H1 (cell line): Measurements from ENCODE around the gene COL8A1. TPM values are rescaled to one million over a fixed set of nuclear protein-coding genes. Genes with fewer than 3 reads are reported as not detected.

Source experiments
- CTCF ChIA-PET: fragments of 300-600 bp; sonication (Branson Sonifier 250); formaldehyde crosslinking; loops from one replicate; lab custom pipeline; 2021; ENCODE audit not compliant: partially characterized antibody; lab: Charles Lee
- POLR2A ChIA-PET: fragments of 300-600 bp; sonication (Branson Sonifier 250); formaldehyde crosslinking; loops from one replicate; lab custom pipeline; 2021; ENCODE audit warnings: inconsistent platforms; ENCODE audit not compliant: partially characterized antibody; lab: Charles Lee
- DNase-seq, 2 experiments: peaks; one replicate each; pipeline versions ENCODE4 v3.0.0 to v3.0.0-alpha.2; 2010 to 2022; ENCODE audit warnings: low spot score in 2 of 2, low read depth in 1 of 2, mixed read lengths in 1 of 2
- FAIRE-seq: peaks from 2 replicates; lab custom pipeline; 2011; peaks lifted over from hg19 to GRCh38; lab: Jason Lieb, UNC
- H2AFZ ChIP-seq: 2 replicates; pipeline ENCODE4 v1.8.1; 2012; ENCODE audit warnings: low read length, inconsistent platforms
- H2AK5ac ChIP-seq: 2 replicates; pipeline ENCODE4 v1.6.1; 2013; ENCODE audit warnings: low read depth, low read length
- H2BK120ac ChIP-seq: replicated peaks from 2 replicates; pipeline ENCODE3; 2013; ENCODE audit warnings: low read depth, low read length, inconsistent platforms
- H2BK12ac ChIP-seq: 2 replicates; pipeline ENCODE4 v1.6.1; 2013; ENCODE audit warnings: low read depth, low read length
- H2BK15ac ChIP-seq: 2 replicates; pipeline ENCODE4 v1.6.1; 2013; ENCODE audit warnings: low read length
- H2BK20ac ChIP-seq: 2 replicates; pipeline ENCODE4 v1.6.1; 2013; ENCODE audit warnings: low read length
- H2BK5ac ChIP-seq: 2 replicates; pipeline ENCODE4 v1.6.1; 2013; ENCODE audit warnings: low read depth, low read length
- H3K14ac ChIP-seq: 2 replicates; pipeline ENCODE4 v1.6.1; 2013; ENCODE audit warnings: inconsistent platforms; ENCODE audit not compliant: insufficient read length
- H3K18ac ChIP-seq: 2 replicates; pipeline ENCODE4 v1.6.1; 2013; ENCODE audit warnings: low read length; ENCODE audit errors: extremely low read depth
- H3K23ac ChIP-seq: 2 replicates; pipeline ENCODE4 v1.6.1; 2013; ENCODE audit warnings: inconsistent platforms; ENCODE audit not compliant: insufficient read length
- H3K23me2 ChIP-seq: 2 replicates; pipeline ENCODE4 v1.6.1; 2013; ENCODE audit warnings: low read depth, low read length
- H3K27ac ChIP-seq: 2 replicates; pipeline ENCODE4 v1.6.1; 2011; ENCODE audit warnings: low read depth, low read length, inconsistent platforms
- H3K27me3 ChIP-seq, 4 experiments: replicated peaks in 1 of 4; 1 replicate in 1 of 4; 2 replicates in 3 of 4; pipeline versions ENCODE4 v1.6.1 to v1.8.1; 2011 to 2013; ENCODE audit warnings: low read length in 3 of 4, mild to moderate bottlenecking in 3 of 4, inconsistent platforms in 2 of 4, mixed read lengths in 2 of 4, moderate library complexity in 1 of 4; ENCODE audit not compliant: control insufficient read depth in 3 of 4, insufficient read depth in 3 of 4; ENCODE audit errors: extremely low read depth in 1 of 4
- H3K36me3 ChIP-seq, 4 experiments: 2 replicates each; pipeline versions ENCODE4 v1.6.1 to v1.8.1; 2011 to 2013; ENCODE audit warnings: mild to moderate bottlenecking in 4 of 4, low read length in 3 of 4, moderate library complexity in 2 of 4, control low read depth in 1 of 4, inconsistent platforms in 1 of 4; ENCODE audit not compliant: insufficient read depth in 4 of 4, control insufficient read depth in 2 of 4
- H3K4ac ChIP-seq: replicated peaks from 2 replicates; pipeline ENCODE3; 2013; ENCODE audit warnings: low read length, low read depth, mixed read lengths, inconsistent platforms; ENCODE audit not compliant: insufficient read length
- H3K4me1 ChIP-seq, 4 experiments: replicated peaks in 1 of 4; 1 replicate in 1 of 4; 2 replicates in 3 of 4; pipeline versions ENCODE4 v1.6.1 to v1.8.1; 2011 to 2013; ENCODE audit warnings: low read length in 3 of 4, inconsistent platforms in 2 of 4, mixed read lengths in 1 of 4; ENCODE audit not compliant: insufficient read depth in 4 of 4, control insufficient read depth in 3 of 4
- H3K4me2 ChIP-seq, 2 experiments: 2 replicates each; pipeline versions ENCODE4 v1.6.1 to v1.8.1; 2011 to 2013; ENCODE audit warnings: low read depth in 2 of 2, low read length in 2 of 2, control low read depth in 1 of 2, inconsistent platforms in 1 of 2, mild to moderate bottlenecking in 1 of 2; ENCODE audit not compliant: insufficient read depth in 1 of 2
- H3K4me3 ChIP-seq, 4 experiments: fragments of 200-600, 300-600 bp in 1 of 4; sonication (generic), shearing (Covaris generic), sonication (Bioruptor Twin) in 1 of 4; 2 replicates each; pipeline versions ENCODE4 v1.5.1 to v1.8.1; 2011 to 2016; ENCODE audit warnings: low read length in 4 of 4, low read depth in 3 of 4, control low read depth in 2 of 4, inconsistent platforms in 2 of 4, mild to moderate bottlenecking in 2 of 4, mixed read lengths in 1 of 4, moderate library complexity in 1 of 4; ENCODE audit not compliant: insufficient read depth in 2 of 4; ENCODE audit errors: extremely low read depth in 1 of 4
- H3K56ac ChIP-seq: replicated peaks from 2 replicates; pipeline ENCODE3; 2013; ENCODE audit warnings: low read depth, mild to moderate bottlenecking, mixed read lengths, low read length, inconsistent platforms; ENCODE audit not compliant: insufficient read length
- H3K79me1 ChIP-seq: 2 replicates; pipeline ENCODE4 v1.6.1; 2013; ENCODE audit warnings: low read depth, low read length, control low read depth
- H3K79me2 ChIP-seq, 2 experiments: 2 replicates each; pipeline versions ENCODE4 v1.6.1 to v1.8.1; 2012 to 2013; ENCODE audit warnings: low read length in 2 of 2, mild to moderate bottlenecking in 2 of 2, inconsistent platforms in 1 of 2; ENCODE audit not compliant: insufficient read depth in 2 of 2, control insufficient read depth in 1 of 2
- H3K9ac ChIP-seq, 4 experiments: replicated peaks in 1 of 4; 1 replicate in 1 of 4; 2 replicates in 3 of 4; pipeline versions ENCODE4 v1.6.1 to v1.8.1; 2011 to 2013; ENCODE audit warnings: low read depth in 3 of 4, low read length in 3 of 4, control low read depth in 2 of 4, mild to moderate bottlenecking in 2 of 4, moderate library complexity in 2 of 4, inconsistent platforms in 1 of 4; ENCODE audit errors: extremely low read depth in 1 of 4
- H3K9me3 ChIP-seq, 2 experiments: 2 replicates each; pipeline versions ENCODE4 v1.6.1 to v1.8.1; 2012 to 2013; ENCODE audit warnings: mild to moderate bottlenecking in 2 of 2, moderate library complexity in 2 of 2, control low read depth in 1 of 2, inconsistent platforms in 1 of 2, low read depth in 1 of 2, low read length in 1 of 2, mixed read lengths in 1 of 2; ENCODE audit not compliant: insufficient read depth in 2 of 2
- H4K20me1 ChIP-seq, 2 experiments: replicated peaks in 1 of 2; 2 replicates each; pipeline versions ENCODE3 to v1.8.1; 2011 to 2013; ENCODE audit warnings: inconsistent platforms in 2 of 2, low read length in 2 of 2, mild to moderate bottlenecking in 1 of 2; ENCODE audit not compliant: insufficient read depth in 2 of 2, control insufficient read depth in 1 of 2
- H4K5ac ChIP-seq: 2 replicates; pipeline ENCODE4 v1.6.1; 2013; ENCODE audit warnings: low read length, low read depth, mixed read lengths, inconsistent platforms; ENCODE audit not compliant: insufficient read length
- H4K8ac ChIP-seq: 2 replicates; pipeline ENCODE4 v1.8.0; 2013; ENCODE audit warnings: mild to moderate bottlenecking, moderate library complexity, low read length, inconsistent platforms; ENCODE audit not compliant: insufficient read depth; ENCODE audit errors: extremely low read depth
- H4K91ac ChIP-seq: replicated peaks from 2 replicates; pipeline ENCODE3; 2013; ENCODE audit warnings: low read length, mixed read lengths, inconsistent platforms; ENCODE audit not compliant: insufficient read length
- NANOG ChIP-seq: IDR thresholded peaks from 2 replicates; pipeline ENCODE4 v1.6.1; 2011; ENCODE audit warnings: low read length, low read depth, mild to moderate bottlenecking, inconsistent platforms; ENCODE audit not compliant: insufficient read depth, poor library complexity, severe bottlenecking
- WGBS, 2 experiments: shearing (Covaris generic) in 1 of 2; methylation state at CpG; one replicate each; pipeline versions ENCODE4 v1.1.6 to v1.1.7; 2013 to 2015; ENCODE audit warnings: low lambda C conversion rate in 2 of 2, mixed read lengths in 2 of 2, inconsistent platforms in 1 of 2, low coverage in 1 of 2, missing lambda C conversion rate in 1 of 2; ENCODE audit not compliant: insufficient replicate concordance in 2 of 2, insufficient coverage in 1 of 2, insufficient read length in 1 of 2; ENCODE audit errors: extremely low coverage in 1 of 2, missing lambda C conversion rate in 1 of 2; 5-methylcytosine and 5-hydroxymethylcytosine counted together
- polyA plus RNA-seq, 7 experiments: library from polyadenylated mRNA; depleted of rRNA in 3 of 7; stranded (reverse) in 5 of 7; unstranded in 2 of 7; fragments of >200 nt in 5 of 7; fragments of 200-250 nt in 2 of 7; gene quantifications; 1 replicate in 5 of 7; 2 replicates in 1 of 7; 4 replicates in 1 of 7; pipeline versions ENCODE4 v1.2.1 to v1.2.3, GENCODE V29; 2011 to 2013; ENCODE audit warnings: missing spikeins in 2 of 7, mixed read lengths in 2 of 7
- total RNA-seq: library from RNA; stranded (reverse); fragmentation: NEBNext Ultra II Directional; extraction: Animal tissue kit (Norgen Biotek cat#: 25700); gene quantifications from 2 replicates; pipeline ENCODE4 v1.2.1, GENCODE V29; 2021
- TF ChIP-seq, protein P1 (sequence below), 3 experiments: IDR thresholded peaks; 1 replicate in 2 of 3; 2 replicates in 1 of 3; pipeline versions ENCODE4 v1.5.1 to v1.6.1; 2011; ENCODE audit warnings: low read length in 3 of 3, mild to moderate bottlenecking in 3 of 3, inconsistent platforms in 2 of 3, low read depth in 1 of 3, moderate library complexity in 1 of 3; ENCODE audit not compliant: insufficient read depth in 1 of 3; ENCODE audit errors: control extremely low read depth in 1 of 3
- TF ChIP-seq, protein P2 (sequence below): IDR thresholded peaks from 2 replicates; pipeline ENCODE4 v1.6.1; 2012; ENCODE audit warnings: low read length, inconsistent platforms

The COL8A1 gene
- total and polyA plus RNA-seq, 2 of the 8 experiments (the other 6 are each of a cell fraction or from before 2014, with no cell fraction given), result 0.21 to 1.2 TPM

DNA sequence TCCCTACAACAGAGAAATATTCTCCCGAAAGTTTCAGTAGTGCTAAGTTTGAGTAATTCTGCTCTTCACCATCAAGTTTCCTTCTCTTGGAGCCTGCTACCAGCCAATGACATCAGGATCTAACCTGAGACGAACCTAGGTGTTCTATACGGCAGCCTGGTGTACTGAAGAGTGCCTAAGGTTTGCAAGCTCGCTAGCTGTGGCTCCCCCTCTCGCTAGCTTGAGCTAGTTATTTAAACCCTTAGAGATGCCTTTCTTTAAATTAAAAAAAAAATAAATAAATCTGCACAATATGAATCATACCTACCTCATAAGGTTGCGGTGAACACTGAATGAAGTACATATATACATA is 1.4 kb upstream of the COL8A1 start:
- Histone ChIP-seq H3K4me1 (peaks cover 2 to 16% (median 12%) of the 10 kb centered on the region in 4 experiments; a peak in 6 of 7 replicates), H3K4ac (no peak overlapping the region), H2BK15ac (no peak overlapping the region), H3K9ac (no peak overlapping the region), H4K91ac (no peak overlapping the region), H3K27me3 (peaks cover 0 to 28% (median 20%) of the 10 kb centered on the region in 4 experiments; a peak in 6 of 7 replicates), H4K5ac (no peak overlapping the region), H3K36me3 (no peaks in the 10 kb centered on the region), H4K8ac (no peak overlapping the region), H2AFZ (peak overlapping the region; percentile 20; the same call in 1 of the 2 replicates), H3K9me3 (no peaks in the 10 kb centered on the region), H4K20me1 (no peaks in the 10 kb centered on the region), H3K23me2 (peaks cover 10% of the 10 kb centered on the region), H3K18ac (no peak overlapping the region), H2BK12ac (no peak overlapping the region), H3K14ac (no peak overlapping the region), H3K56ac (no peak overlapping the region), H2BK120ac (no peak overlapping the region), H2AK5ac (no peak overlapping the region), H3K23ac (no peak overlapping the region), H3K4me2 (peak overlapping the region; percentile 84 to 98), H3K79me2 (no peaks in the 10 kb centered on the region), H3K27ac (no peak overlapping the region), H3K79me1 (no peaks in the 10 kb centered on the region), H3K4me3 (peak overlapping the region; percentile 47 to 76 (median 74); a peak in 7 of 8 replicates), H2BK5ac (no peak overlapping the region), H2BK20ac (no peak overlapping the region)
- no peak for DNase-seq
- 4% methylated on average over 6 of the region's 6 CpGs; no CpG with 5 or more reads in 1 of the 2 experiments for WGBS, 2 experiments
- CTCF ChIA-PET, result interaction anchor here (1.0 to 3.9 kb wide), 10 partner anchors 9 to 643 kb away, joined by 3 to 21 read pairs (median 4); no protein-coding TSS in a partner anchor
- FAIRE-seq, result peak; percentile 62
- POLR2A ChIA-PET, result interaction anchor here (1.1 to 1.6 kb wide), 2 partner anchors 14 to 343 kb away, joined by 3 to 5 read pairs; no protein-coding TSS in a partner anchor
- TF ChIP-seq, protein P1, sequence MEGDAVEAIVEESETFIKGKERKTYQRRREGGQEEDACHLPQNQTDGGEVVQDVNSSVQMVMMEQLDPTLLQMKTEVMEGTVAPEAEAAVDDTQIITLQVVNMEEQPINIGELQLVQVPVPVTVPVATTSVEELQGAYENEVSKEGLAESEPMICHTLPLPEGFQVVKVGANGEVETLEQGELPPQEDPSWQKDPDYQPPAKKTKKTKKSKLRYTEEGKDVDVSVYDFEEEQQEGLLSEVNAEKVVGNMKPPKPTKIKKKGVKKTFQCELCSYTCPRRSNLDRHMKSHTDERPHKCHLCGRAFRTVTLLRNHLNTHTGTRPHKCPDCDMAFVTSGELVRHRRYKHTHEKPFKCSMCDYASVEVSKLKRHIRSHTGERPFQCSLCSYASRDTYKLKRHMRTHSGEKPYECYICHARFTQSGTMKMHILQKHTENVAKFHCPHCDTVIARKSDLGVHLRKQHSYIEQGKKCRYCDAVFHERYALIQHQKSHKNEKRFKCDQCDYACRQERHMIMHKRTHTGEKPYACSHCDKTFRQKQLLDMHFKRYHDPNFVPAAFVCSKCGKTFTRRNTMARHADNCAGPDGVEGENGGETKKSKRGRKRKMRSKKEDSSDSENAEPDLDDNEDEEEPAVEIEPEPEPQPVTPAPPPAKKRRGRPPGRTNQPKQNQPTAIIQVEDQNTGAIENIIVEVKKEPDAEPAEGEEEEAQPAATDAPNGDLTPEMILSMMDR (IDR thresholded peaks at IDR 0.05; ENCODE audit: control extremely low read depth in 1 of 3, insufficient read depth in 1 of 3, low read depth in 1 of 3, low read length in 3 of 3), result peak in 1 of 3 experiments; percentile 4; a peak in 1 of 4 replicates
- TF ChIP-seq, protein P2, sequence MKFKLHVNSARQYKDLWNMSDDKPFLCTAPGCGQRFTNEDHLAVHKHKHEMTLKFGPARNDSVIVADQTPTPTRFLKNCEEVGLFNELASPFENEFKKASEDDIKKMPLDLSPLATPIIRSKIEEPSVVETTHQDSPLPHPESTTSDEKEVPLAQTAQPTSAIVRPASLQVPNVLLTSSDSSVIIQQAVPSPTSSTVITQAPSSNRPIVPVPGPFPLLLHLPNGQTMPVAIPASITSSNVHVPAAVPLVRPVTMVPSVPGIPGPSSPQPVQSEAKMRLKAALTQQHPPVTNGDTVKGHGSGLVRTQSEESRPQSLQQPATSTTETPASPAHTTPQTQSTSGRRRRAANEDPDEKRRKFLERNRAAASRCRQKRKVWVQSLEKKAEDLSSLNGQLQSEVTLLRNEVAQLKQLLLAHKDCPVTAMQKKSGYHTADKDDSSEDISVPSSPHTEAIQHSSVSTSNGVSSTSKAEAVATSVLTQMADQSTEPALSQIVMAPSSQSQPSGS, result 0 out of 2 replicates have a peak, but pooled peaks have one; percentile 3
- TF ChIP-seq NANOG, result no peak
